Suprapubic skin (tissue), 4 donors: ENCODE results near the gene NPAS3. TPM values are rescaled to one million over a fixed set of nuclear protein-coding genes. Genes with fewer than 3 reads are reported as not detected.

ENCODE experiments used
- DNase-seq, 2 donors: peaks; one replicate each; pipeline ENCODE4 v3.0.0-alpha.2; 2019; ENCODE audit warnings: low spot score in 2 of 2
- H3K27ac ChIP-seq: fragments of 200-600 bp; sonication (generic); one replicate; pipeline ENCODE4 v1.5.1; 2019
- H3K27me3 ChIP-seq: fragments of 200-600 bp; sonication (generic); one replicate; pipeline ENCODE4 v1.5.1; 2019
- H3K36me3 ChIP-seq: fragments of 200-600 bp; sonication (generic); one replicate; pipeline ENCODE4 v1.5.1; 2019
- H3K4me1 ChIP-seq: fragments of 200-600 bp; sonication (generic); one replicate; pipeline ENCODE4 v1.5.1; 2019
- H3K4me3 ChIP-seq: fragments of 200-600 bp; sonication (generic); one replicate; pipeline ENCODE4 v1.5.1; 2019; ENCODE audit warnings: mild to moderate bottlenecking
- H3K9me3 ChIP-seq: fragments of 200-600 bp; sonication (generic); one replicate; pipeline ENCODE4 v1.5.1; 2019
- EP300 ChIP-seq: sonication (generic); formaldehyde crosslinking; IDR thresholded peaks from one replicate; pipeline ENCODE4 v1.6.1; 2017; ENCODE audit warnings: antibody characterized with exemption
- POLR2A ChIP-seq, 2 donors: fragments of 450-650 bp; IDR thresholded peaks; one replicate each; pipeline ENCODE4 v1.6.1; 2017; ENCODE audit warnings: antibody characterized with exemption in 2 of 2, mild to moderate bottlenecking in 2 of 2, moderate library complexity in 2 of 2
- POLR2AphosphoS5 ChIP-seq, 3 donors: sonication (generic); formaldehyde crosslinking; IDR thresholded peaks; one replicate each; pipeline ENCODE4 v1.6.1; 2017; ENCODE audit warnings: antibody characterized with exemption in 3 of 3
- WGBS: methylation state at CpG from one replicate; pipeline ENCODE4 v1.1.5; 2018; 5-methylcytosine and 5-hydroxymethylcytosine counted together
- total RNA-seq, 4 donors: library from RNA; depleted of rRNA; stranded (reverse); fragments of >200 nt; gene quantifications; one replicate each; pipeline ENCODE4 v1.1.0, GENCODE V29; 2016
- TF ChIP-seq, protein P1 (sequence below), 2 donors: fragments of 200-600 bp in 1 of 2; fragments of 450-650 bp in 1 of 2; sonication (generic) in 1 of 2; IDR thresholded peaks; one replicate each; pipeline ENCODE4 v1.5.1; 2016 to 2019; ENCODE audit warnings: antibody characterized with exemption in 2 of 2, mild to moderate bottlenecking in 1 of 2, moderate library complexity in 1 of 2

NPAS3 gene
- total RNA-seq, 4 donors from 2014 or later, result 0.17 to 0.45 (median 0.29) TPM; not detected in 1

DNA sequence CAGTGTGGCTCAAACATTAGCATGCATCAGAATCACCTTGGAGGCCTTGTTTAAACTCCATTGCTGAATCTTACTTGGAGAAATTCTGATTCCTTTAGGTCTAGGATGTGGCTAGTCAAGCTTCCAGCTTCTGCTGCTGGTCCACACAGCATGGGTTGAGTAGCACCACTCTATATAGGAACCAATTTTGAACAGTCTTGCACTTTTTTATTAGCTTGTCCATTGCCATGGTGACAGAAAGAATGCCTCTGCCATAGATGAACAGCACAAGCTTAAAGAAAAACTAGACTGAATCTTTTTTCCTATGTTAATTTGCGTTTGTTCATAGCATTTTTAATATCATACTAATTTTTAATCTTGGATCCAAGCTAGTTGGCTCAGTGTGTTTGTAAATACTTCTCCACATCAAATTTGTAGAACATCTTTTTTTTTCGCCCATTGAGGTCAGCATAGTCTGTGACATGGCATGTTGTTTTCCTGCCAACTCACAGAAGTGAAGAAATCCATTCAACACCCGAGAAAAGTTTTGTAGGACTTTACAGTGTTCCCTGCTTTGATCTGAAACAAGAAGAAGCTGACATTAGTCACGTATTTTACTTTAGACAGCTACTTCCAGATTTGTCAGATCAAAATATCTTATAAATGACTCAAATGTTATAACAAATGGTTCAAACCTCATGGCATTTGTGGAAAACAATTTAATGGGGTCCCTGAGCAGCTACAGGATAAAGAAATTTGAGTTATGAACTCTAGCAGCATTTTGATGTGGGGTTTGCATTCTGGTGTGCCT is 573.4 kb downstream of the NPAS3 start:
- TF ChIP-seq EP300 (no peak), POLR2AphosphoS5 (IDR thresholded peaks at IDR 0.05) (no peak), POLR2A (IDR thresholded peaks at IDR 0.05) (no peak)
- TF ChIP-seq, protein P1, sequence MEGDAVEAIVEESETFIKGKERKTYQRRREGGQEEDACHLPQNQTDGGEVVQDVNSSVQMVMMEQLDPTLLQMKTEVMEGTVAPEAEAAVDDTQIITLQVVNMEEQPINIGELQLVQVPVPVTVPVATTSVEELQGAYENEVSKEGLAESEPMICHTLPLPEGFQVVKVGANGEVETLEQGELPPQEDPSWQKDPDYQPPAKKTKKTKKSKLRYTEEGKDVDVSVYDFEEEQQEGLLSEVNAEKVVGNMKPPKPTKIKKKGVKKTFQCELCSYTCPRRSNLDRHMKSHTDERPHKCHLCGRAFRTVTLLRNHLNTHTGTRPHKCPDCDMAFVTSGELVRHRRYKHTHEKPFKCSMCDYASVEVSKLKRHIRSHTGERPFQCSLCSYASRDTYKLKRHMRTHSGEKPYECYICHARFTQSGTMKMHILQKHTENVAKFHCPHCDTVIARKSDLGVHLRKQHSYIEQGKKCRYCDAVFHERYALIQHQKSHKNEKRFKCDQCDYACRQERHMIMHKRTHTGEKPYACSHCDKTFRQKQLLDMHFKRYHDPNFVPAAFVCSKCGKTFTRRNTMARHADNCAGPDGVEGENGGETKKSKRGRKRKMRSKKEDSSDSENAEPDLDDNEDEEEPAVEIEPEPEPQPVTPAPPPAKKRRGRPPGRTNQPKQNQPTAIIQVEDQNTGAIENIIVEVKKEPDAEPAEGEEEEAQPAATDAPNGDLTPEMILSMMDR (IDR thresholded peaks at IDR 0.05), result no peak
- H3K36me3 ChIP-seq, result no peaks in the 10 kb centered on the region
- WGBS, result 53% methylated on average over 4 of the region's 4 CpGs
- H3K4me1 ChIP-seq, result no peaks in the 10 kb centered on the region
- no peak for DNase-seq
- no peaks in the 10 kb centered on the region for H3K27me3 ChIP-seq
- no peak overlapping the region for H3K4me3 ChIP-seq
- no peak overlapping the region for H3K27ac ChIP-seq
- no peaks in the 10 kb centered on the region for H3K9me3 ChIP-seq

DNA sequence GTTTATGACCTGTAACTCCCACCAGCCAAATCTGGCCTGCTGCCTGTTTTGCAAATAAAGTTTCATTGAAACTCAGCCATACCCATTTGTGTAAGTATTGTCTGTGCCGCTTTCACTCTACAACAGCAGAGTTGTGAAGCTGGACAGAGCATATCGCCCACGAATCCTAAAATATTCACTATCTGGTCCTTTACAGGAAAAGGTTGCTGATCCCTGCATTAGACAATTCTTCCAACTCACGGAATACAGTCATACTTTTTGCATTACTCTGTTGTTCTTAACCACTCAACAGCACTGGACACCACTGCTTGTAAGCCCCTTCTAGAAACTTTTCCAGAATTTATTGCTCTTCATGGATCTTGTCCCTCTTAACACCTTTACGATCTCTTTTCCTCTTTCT is 576.8 kb downstream of the NPAS3 start:
- Histone ChIP-seq H3K27ac (no peak overlapping the region), H3K4me3 (no peak overlapping the region), H3K36me3 (no peaks in the 10 kb centered on the region), H3K9me3 (no peaks in the 10 kb centered on the region), H3K27me3 (no peaks in the 10 kb centered on the region), H3K4me1 (no peaks in the 10 kb centered on the region)
- TF ChIP-seq POLR2AphosphoS5 (IDR thresholded peaks at IDR 0.05) (no peak), EP300 (no peak), POLR2A (IDR thresholded peaks at IDR 0.05) (no peak)
- TF ChIP-seq, protein P1 (IDR thresholded peaks at IDR 0.05), result no peak
- DNase-seq, result no peak
- WGBS, result 93% methylated on average over 5 of the region's 5 CpGs

- whole genome bisulfite sequencing, result 90% methylated on average over 3 of the region's 3 CpGs
- Histone ChIP-seq H3K4me3 (no peak overlapping the region), H3K27ac (no peak overlapping the region)
These were observed 577.2 kb downstream of the NPAS3 start for GRCh38 chr14:33515899-33516298.

DNA sequence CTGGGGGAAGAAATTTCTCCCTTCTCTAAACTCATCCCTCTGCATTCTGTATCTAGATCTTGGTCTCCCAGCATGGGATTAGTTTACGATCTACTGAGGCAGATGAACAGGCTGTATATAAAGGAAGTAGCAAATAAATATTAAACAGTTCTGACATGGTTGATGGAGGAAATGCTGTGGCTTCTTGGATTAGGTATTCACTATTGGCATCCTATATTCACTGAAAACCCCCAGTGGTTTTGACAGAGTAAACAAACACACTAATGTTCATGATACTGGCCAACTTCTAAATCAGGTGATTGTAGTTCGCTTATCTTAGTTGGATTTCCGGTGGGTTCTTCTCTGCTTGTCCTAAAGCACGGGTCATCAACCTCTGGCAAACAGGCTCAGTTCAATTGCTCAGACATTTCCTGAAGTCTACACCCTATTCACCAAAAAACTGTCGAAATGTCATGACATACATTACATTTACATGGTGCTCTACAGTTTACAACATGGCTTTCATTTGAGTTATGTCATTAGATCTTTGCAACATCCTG is 578.3 kb downstream of the NPAS3 start:
- Histone ChIP-seq H3K9me3 (no peaks in the 10 kb centered on the region), H3K36me3 (no peaks in the 10 kb centered on the region), H3K27ac (no peak overlapping the region), H3K4me3 (no peak overlapping the region), H3K4me1 (no peaks in the 10 kb centered on the region), H3K27me3 (no peaks in the 10 kb centered on the region)
- TF ChIP-seq, protein P1 (IDR thresholded peaks at IDR 0.05), result no peak
- TF ChIP-seq EP300 (no peak), POLR2AphosphoS5 (IDR thresholded peaks at IDR 0.05) (no peak), POLR2A (IDR thresholded peaks at IDR 0.05) (no peak)
- no peak for DNase-seq
- 94% methylated on average over 5 of the region's 5 CpGs for WGBS

More at GRCh38 chr14:33515899-33516298, 577.2 kb downstream of the NPAS3 start:
- Histone ChIP-seq H3K9me3 (no peaks in the 10 kb centered on the region), H3K36me3 (no peaks in the 10 kb centered on the region), H3K27me3 (no peaks in the 10 kb centered on the region), H3K4me1 (no peaks in the 10 kb centered on the region)
- TF ChIP-seq EP300 (no peak), POLR2A (IDR thresholded peaks at IDR 0.05) (no peak), POLR2AphosphoS5 (IDR thresholded peaks at IDR 0.05) (no peak)
- TF ChIP-seq, protein P1 (IDR thresholded peaks at IDR 0.05), result no peak
- no peak for DNase-seq

GRCh38 chr14:33521192-33521591 is 582.5 kb downstream of the NPAS3 start:
- Histone ChIP-seq H3K4me3 (no peak overlapping the region), H3K9me3 (no peaks in the 10 kb centered on the region), H3K27me3 (no peaks in the 10 kb centered on the region), H3K27ac (no peak overlapping the region), H3K4me1 (no peaks in the 10 kb centered on the region), H3K36me3 (no peaks in the 10 kb centered on the region)
- 65% methylated on average over 2 of the region's 2 CpGs for WGBS
- no peak for DNase-seq
- TF ChIP-seq, protein P1 (IDR thresholded peaks at IDR 0.05), result no peak
